Inferior parietal cortex (tissue), 1 donor: ENCODE data around the gene SMYD3.

Experiments used
- DNase-seq: peaks from one replicate; pipeline ENCODE4 v3.0.0-alpha.2; 2016; ENCODE audit errors: extremely low spot score

Gene SMYD3

GRCh38 chr1:246275036-246275435 lies 232.0 kb downstream of the SMYD3 start:
- DNase-seq = no peak

GRCh38 chr1:246274186-246274585 lies 232.9 kb downstream of the SMYD3 start:
- DNase-seq = no peak

GRCh38 chr1:246271516-246271915 lies 235.6 kb downstream of the SMYD3 start:
- DNase-seq = no peak

GRCh38 chr1:246270236-246270635 lies 236.8 kb downstream of the SMYD3 start:
- no peak for DNase-seq

- no peak for DNase-seq
Observed at GRCh38 chr1:246269466-246269865, 237.6 kb downstream of the SMYD3 start.

- DNase-seq = no peak
Observed at GRCh38 chr1:246267896-246268295, 239.2 kb downstream of the SMYD3 start.

- DNase-seq = no peak
Observed at GRCh38 chr1:246267426-246267825, 239.7 kb downstream of the SMYD3 start.

GRCh38 chr1:246265481-246265880 lies 241.6 kb downstream of the SMYD3 start:
- no peak for DNase-seq

- DNase-seq = no peak
Observed at GRCh38 chr1:246262281-246262680, 244.8 kb downstream of the SMYD3 start.

- no peak for DNase-seq
Observed at GRCh38 chr1:246261639-246262038, 245.4 kb downstream of the SMYD3 start.

GRCh38 chr1:246258250-246258649 lies 248.8 kb downstream of the SMYD3 start:
- DNase-seq = no peak

GRCh38 chr1:246255773-246256172 lies 251.3 kb downstream of the SMYD3 start:
- no peak for DNase-seq

- no peak for DNase-seq
Observed at GRCh38 chr1:246254854-246255253, 252.2 kb downstream of the SMYD3 start.

- no peak for DNase-seq
Observed at GRCh38 chr1:246246430-246246829, 260.6 kb downstream of the SMYD3 start.

- DNase-seq = no peak
Observed at GRCh38 chr1:246245541-246245940, 261.5 kb downstream of the SMYD3 start.

- no peak for DNase-seq
Observed at GRCh38 chr1:246232126-246232525, 275.0 kb downstream of the SMYD3 start.

GRCh38 chr1:246226041-246226440 lies 281.0 kb downstream of the SMYD3 start:
- no peak for DNase-seq

GRCh38 chr1:246221485-246222255 lies 285.4 kb downstream of the SMYD3 start:
- no peak for DNase-seq

- DNase-seq = no peak
Observed at GRCh38 chr1:246220495-246221065, 286.5 kb downstream of the SMYD3 start.

- no peak for DNase-seq
Observed at GRCh38 chr1:246219508-246220030, 287.5 kb downstream of the SMYD3 start.

GRCh38 chr1:246218686-246219085 lies 288.4 kb downstream of the SMYD3 start:
- DNase-seq = no peak

GRCh38 chr1:246216906-246217305 lies 290.2 kb downstream of the SMYD3 start:
- no peak for DNase-seq

- DNase-seq = no peak
Observed at GRCh38 chr1:246215510-246215903, 291.6 kb downstream of the SMYD3 start.
